Stimulated activated CD4-positive, alpha-beta T cell treated with anti-CD3 and anti-CD28 coated beads, Interleukin-15, amount 100 ng/mL, for 48 hours (primary cell): ENCODE data around the gene GPSM3.
"Not testable (repeated sequence)": the region's sequence is repeated elsewhere in the genome, so short reads cannot be mapped to it uniquely, and the experiment has no call there.

Experiments
- DNase-seq, 2 donors: peaks; one replicate each; pipeline ENCODE4 v3.0.0-alpha.2; 2020; ENCODE audit warnings: low read depth in 2 of 2

The GPSM3 gene

DNA sequence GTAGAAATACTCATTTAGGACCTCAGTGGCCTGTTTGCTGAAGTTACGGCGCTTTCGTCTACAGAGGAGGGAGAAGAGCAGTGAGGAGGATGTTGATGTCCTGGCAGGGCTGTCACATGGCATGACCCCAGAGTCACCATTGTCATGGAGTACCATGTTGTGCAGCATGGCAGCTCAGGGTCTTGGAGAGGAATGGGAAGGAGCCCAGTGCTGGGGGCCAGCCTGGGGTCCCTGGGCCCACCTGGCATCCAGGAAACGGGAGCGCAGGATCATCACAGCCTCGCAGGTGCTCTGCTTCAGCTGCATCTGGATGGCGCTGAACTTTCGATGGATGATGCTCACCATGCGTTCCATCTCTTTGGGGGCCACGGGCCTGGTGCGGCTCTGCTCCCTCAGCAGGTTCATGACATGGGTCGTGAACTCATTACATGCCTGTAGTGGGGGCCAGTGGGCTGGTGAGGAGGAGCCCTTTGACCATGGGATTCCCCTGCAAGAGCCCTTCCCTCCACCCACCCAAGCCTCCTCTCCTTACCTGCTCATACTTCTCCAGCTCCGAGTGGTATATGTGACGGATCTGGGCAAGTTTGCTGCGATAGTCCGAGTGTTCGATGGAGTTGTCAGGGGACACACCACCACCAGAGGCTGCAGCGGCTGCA, 4.6 kb downstream of the GPSM3 start:
- DNase-seq: not testable (repeated sequence)

DNA sequence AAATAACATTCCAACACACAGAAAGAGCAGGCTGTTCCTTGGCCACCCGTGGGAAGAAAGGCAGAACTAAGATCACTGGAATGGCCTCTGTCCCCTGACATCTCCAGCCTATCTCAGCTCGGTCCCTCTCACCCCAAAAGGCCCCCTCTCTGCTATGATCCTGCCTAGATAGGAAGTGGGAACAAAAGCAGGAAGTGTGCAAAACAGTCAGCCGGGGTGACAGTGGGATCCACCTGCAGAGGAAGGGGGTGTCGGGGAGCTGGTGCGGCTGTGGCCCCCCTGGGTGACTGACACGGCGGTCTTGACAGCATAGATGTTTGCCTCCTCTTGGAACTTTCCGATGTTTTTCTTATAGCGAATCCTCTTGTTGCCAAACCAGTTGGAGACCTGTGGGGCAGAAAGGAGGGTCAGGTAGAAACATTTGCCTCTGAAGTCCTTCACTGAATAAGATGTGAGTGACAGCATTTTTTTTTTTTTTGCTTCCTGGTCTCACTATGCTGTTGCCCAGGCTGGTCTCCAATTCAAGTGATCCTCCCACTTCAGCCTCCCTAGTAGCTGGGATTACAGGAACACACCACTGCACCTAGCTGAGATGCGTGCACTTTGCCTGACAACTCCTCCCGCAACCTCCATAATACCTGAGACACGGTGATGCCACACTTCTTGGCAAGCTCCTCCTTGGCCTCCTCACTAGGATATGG, 5.3 kb downstream of the GPSM3 start:
- no peak for DNase-seq

DNA sequence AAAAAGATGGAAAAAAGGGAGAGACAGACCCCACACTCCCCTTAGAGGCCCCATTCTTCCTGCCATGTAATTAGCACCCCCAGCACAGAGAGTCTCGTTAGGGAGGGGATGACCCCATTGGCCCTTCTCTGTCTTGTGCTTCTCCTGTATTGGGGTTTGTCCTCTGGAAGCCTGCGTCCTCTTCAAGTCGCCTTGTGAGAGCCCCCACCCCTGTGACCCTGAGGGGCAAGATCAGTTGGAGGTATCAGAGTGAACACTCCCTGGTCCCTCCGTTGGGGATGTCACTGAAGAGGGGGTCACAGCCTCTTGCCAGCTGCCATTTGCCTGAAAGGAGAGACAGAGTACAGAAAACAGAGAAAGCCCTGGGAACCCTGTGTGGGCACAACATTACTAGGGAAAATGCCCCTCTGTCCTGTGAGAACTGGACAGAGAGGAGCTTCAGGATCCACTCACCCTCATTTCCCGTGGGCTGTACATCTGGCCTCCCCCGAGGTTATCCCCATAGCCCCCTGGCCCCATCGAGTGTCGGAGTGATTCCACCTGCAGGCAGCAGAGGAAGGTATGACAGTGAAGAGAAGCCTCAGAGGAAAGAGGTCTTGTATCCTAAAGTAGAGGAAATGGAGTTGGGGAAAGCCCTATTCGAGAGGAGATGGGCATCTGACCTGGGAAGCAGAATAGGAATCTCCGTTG, 6.1 kb downstream of the GPSM3 start:
- DNase-seq: not testable (repeated sequence)

DNA sequence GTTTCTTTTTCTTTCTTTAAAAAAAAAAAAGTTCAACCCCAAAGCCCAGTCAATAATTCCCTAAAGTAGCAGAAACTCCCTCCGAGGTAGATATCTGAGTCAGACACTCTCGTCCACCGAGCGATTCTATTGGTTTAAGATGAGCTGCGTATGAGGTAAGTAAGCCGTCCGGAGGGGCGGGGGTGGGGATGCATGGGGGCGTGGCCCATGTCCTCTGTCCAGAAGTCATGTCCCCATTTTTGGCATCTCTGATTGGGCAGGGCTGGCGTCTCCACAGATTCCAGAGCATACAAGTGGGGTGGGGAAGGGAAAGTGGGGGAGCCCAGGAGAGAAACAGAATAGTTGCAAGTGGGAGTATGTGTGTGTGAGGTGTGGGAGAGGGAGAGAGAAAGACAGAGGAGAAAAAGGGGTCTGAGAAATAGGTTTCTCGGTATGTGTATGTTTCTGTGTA, 6.7 kb downstream of the GPSM3 start:
- peak; percentile 44 for DNase-seq

DNA sequence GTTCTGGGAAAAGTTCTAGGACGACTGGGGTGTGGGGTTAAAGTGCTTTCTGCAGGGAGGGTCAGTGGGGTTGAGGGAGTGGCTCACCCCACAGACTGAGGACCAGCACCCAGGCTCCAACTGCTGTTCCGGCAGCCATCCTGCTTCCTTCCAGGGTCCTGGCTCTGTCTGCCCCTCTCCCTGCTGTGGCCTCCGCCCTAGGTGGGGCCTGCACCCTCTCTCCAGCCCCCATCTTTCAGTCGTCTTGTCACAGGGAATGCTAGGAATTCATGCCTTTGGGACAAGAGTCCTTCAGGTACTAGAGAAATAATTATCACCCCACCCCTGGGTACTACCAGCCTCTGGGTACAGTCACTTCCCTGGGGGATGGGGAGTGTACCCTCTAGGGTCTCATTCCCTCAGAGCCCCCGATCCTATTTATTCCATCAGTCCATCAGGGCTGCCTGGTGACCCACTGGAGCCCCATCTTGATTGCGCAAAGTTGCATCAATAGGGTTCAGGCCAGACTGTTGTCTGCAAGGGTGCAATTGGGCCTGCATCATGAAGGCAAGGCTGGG, 8.3 kb downstream of the GPSM3 start, which contains the start of gene AGER:
Gene AGER (minus strand): TSS at position 170 of the 557 bp plus-strand sequence. CDS start 31 bp downstream, at position 139.
- no peak for DNase-seq

DNA sequence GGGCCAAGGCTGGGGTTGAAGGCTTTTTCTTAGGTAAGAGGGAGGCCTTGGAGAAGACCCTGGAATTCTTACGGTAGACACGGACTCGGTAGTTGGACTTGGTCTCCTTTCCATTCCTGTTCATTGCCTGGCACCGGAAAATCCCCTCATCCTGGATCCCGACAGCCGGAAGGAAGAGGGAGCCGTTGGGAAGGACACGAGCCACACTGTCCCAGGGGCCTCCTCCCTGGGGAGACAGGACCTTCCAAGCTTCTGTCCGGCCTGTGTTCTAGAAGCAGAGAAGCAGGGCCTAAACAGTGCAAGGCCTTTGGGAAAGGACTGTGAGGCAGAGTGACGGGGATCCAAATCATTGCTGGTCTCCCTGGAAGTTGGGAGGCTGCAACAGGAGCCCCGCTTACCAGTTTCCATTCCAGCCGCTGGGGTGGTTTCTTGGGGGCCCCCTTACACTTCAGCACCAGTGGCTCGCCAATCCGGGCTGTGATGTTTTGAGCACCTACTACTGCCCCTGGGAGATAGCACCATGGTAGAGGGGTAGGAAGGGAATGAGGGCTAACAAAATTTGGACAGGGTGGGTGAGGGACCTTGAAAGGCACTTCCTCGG, 8.9 kb downstream of the GPSM3 start:
- DNase-seq: no peak

DNA sequence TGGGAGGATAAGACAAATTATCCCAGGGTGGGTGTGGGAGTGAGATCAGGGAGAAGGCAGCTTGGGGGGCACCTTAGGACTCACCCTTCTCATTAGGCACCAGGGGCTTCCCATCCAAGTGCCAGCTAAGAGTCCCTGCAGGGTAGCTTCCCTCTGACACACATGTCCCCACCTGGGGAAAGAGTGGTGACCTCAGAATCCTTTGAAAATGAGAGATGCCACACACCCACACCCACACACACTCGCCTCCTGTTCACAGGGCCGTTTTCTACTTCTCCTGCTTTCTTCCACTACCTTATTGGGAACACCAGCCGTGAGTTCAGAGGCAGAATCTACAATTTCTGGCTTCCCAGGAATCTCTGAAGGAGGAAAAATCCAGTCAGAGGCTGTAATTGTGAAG, 9.4 kb downstream of the GPSM3 start:
- no peak for DNase-seq

DNA sequence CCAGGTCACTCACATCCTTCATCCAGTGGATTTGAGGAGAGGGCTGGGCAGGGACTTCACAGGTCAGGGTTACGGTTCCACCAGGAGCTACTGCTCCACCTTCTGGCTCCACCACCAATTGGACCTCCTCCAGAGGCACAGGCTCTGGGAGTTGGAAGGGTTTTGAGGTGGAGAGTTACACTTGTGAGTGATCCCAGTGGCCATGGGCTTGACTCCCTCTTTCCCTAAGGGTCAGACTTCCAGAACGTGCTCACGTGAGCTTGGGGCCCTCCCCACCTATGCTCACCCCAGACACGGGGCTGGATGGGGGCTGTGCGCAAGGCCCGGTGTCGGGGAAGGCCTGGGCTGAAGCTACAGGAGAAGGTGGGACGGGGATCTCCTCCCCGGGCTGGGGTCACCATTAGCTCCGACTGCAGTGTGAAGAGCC, 9.9 kb downstream of the GPSM3 start:
- DNase-seq: no peak

DNA sequence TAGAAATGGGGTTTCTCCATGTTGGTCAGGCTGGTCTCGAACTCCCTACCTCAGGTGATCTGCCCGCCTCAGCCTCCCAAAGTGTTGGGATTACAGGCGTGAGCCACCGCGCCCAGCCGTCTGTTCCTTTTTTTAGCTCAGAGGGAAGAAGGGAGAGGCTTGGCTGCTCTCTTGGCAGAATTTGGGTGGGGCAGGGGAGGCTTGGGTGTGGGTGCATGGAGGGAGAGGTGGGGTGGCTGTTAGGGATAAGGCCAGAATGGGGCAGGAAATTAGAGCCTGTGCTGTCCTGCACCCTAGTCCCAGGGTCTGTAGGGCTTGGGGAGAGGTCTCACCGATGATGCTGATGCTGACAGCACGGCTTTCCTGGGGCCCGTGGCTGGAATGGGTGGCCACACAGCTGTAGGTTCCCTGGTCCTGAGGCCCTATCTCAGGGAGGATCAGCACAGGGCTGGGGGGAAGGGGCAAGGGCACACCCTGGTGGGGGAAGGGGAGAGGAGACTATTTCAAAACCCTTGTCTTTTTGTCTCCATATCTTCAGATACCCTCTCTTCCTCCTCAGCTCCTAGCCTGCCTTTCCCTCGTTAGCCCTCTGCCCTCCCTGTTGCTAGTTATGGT, 10.4 kb downstream of the GPSM3 start:
- no peak for DNase-seq

DNA sequence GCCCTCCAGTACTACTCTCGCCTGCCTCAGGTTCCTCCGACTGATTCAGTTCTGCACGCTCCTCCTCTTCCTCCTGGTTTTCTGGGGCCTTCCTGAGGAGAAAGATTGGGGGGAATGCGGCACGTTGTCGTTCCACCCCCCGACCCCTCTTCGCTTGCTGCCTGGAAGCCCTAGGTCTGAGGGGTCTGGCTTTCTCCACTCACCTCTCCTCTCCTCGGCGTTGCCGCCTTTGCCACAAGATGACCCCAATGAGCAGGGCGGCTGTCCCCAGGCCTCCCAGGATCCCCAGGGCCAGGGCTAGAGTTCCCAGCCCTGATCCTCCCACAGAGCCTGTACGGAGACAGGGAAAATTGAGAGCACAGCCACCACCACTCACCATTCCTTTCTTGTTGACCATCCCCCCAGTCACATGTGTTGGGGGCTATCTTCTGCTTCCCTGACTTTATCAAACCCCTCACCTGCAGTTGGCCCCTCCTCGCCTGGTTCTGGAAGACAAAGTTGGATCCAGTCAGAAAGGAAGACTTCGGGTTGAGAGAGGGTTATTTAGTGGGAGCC, 11.2 kb downstream of the GPSM3 start:
- DNase-seq: no peak

DNA sequence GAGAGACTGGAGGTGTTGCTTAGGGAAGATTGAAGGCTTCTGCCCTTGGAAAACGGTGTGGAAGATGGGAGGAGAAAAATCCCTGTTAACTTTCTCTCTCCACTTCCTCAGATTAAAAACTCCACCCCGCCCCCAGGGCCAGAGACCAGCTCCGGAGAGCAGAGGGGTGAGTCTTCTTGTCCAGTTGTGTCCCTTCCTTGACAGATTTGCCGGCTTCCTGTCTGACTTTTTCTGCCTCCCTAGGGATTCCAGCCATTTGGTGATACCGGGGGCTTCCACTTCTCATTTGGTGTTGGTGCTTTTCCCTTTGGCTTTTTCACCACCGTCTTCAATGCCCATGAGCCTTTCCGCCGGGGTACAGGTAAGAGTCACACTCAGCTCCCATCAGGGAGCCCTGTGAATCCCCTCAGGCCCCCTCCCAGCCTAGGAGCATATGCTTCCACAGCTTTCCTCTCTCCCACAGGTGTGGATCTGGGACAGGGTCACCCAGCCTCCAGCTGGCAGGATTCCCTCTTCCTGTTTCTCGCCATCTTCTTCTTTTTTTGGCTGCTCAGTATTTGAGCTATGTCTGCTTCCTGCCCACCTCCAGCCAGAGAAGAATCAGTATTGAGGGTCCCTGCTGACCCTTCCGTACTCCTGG, 12.6 kb downstream of the GPSM3 start:
- no peak for DNase-seq

DNA sequence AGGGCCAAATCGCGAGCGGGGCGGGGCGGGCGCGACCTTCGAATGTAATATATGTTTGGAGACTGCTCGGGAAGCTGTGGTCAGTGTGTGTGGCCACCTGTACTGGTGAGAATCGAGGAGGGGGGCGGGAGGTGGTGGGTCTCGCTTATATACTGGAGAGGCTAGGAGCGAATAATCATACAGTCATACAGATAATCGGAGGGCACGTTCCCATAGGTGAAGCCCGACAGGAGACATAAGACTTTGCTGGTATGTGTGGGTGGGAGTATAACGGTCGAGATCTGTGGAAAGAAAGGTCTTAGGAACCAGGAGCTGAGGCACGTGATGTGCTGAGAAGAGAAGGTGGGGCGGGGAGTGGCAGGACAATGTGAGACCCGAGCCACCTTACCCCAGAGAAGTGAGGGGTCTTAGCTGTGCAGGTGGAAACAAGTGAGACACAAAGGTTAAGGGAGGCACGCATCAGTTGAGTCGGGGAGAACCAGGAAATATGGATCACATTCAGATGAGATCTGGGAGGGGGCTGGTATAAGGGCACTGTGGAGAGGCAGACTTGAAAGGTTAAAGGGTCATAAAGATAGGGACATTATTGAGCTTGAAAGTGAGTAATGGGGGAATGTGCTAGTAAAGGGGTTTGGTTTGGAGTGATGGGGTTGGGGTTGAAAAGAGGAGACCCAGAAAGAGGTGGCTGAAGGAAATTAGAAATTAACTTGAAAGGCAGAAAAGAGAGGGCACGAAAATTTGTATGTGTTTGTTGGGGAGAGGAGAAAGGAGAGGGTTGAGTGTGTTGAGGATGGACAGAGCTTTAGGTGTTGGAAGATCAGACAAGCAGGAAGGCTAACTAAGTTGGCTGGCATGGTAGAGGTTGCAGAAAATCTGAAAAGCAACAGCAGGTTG, 13.6 kb downstream of the GPSM3 start:
- no peak for DNase-seq

DNA sequence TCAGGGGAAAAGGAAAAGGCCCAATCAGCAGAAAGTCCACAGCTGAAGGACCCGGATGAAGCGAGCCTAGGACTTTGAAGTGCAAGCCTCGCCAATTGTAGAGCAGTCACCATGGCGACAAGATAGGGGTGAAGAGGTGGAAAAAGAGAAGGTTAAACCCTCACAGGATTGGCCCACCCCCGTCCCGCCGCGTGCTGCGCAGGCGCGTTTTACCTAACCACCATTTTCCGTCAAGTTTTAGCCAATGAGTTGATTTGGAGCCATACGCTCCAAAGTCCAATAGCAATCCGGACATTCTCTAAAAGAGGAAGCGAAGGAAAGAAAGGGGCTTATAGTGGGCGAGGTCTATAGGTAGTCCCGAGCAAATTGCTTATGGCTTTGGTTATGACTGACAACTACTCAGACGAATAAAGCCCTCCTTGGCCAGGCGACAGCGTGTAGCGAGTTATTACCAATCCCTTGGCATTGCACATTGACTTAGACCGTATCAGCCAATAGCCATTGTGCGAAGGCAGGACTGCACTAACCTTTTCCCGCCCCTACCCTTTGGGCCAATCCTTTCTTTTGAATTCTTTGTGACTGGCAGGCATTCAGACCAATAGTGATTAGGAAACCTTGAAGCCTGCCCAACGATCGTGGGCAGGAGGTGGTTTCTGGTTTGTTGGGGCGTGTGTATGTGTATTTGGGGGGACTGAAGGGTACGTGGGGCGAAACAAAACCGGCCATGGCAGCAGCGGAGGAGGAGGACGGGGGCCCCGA, 14.5 kb downstream of the GPSM3 start, which contains the start of gene RNF5:
Gene RNF5 (plus strand): TSS at position 618 of the 759 bp plus-strand sequence. CDS start 107 bp downstream, at position 725.
- DNase-seq: peak; percentile 89 to 91

DNA sequence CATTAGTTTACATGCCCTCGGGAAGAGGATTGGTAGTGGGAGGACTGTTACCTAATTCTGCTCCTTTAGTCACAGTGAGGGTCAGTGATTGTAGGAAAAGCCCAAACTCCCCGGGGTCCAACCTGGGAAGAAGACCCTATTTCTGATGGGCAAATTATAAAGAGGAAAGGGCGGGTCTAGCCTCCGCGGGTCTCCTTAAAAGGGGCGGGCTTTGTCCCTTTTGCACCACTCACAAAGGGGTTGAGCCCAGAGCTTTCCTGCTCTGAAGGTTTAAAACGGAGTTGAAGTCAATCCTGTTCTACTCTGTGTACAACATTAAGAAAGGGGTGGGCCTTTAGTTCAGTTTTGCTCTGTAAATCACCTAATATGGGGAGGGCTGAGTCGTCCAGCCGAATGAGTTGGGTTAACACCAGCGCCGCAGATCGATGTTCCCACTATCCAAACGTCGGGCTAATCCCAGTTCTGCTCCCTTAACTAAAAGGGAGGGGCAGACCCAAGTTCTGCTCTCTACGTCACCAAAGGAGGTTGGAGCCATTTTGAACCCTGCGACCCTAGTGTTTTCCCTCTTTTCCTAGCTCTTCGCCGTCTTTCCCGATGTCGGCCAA, 15.2 kb downstream of the GPSM3 start:
- DNase-seq: no peak

DNA sequence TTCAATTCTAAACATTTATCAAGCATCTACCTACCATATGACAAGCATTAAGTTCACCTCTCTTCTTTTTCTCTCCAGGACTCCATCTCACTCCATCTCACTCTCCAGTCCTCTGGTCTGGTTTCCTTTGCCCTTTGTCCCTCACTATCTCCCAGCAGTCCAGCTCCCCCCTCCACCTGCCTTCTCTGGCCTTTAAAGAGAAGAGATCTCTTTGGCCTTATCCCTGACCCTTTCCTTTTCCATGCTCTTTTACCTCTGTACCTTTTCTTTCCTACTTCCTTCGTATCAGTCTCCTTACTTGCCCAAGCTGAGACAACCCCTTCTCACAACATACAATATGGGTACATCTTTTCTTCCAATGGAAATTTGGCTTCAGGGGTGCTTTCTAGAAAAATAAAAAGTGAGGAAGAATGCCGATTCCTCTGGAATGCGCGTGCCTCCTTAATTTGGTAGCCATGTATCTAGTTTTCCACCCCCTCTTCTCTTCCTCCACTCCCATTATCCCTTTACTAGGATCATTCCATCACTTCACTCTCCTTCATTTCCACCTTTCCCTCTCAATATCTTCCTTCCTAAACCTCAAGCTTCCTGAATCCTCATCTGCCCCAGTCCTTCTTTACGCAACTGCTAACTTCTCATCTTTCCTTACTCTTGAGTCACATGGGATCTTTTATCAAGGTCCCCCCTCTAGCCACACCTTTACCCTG, 15.8 kb downstream of the GPSM3 start:
- no peak for DNase-seq

DNA sequence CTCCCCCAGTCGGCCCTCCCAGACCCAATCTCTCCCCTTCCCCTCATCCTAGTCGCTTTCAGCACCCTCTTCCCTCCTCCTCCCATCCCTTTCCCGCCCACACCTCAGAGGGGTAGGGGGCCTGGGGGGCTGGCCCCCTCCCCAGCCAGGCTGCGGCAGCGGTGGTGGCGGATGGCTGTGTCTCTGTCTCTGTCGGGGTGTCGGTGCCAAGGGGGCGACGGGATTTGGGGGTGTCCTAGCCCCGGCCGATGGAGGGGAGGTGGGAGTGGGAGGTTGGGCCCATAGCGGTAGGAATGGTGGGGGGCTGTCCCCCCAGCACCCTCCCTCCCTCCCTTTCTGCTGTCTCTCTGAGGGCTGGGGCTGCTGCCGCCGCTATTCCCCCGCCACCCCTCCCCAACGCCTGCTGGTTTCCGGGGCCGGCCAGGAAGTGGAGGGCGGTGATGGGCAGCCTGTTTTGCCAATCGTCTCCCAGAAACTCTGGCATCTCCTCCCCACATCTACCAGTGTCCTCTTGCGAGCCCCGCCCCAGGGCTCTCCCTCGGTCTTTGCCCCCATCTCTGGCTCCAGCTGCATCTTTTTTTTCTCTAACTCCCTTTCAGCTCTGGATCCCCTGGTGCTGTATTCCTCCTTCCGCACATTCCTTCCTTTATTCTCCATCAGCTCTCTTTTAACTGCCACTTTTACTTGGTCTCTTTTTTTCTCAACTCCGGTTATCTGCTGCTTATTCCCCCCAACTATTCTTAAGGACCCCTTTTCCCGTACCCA, 16.6 kb downstream of the GPSM3 start, which contains the start of gene AGPAT1:
Gene AGPAT1 (minus strand): TSS at position 374 of the 765 bp plus-strand sequence. CDS start 4,588 bp downstream, outside the sequence.
- DNase-seq: peak; percentile 93 to 97

DNA sequence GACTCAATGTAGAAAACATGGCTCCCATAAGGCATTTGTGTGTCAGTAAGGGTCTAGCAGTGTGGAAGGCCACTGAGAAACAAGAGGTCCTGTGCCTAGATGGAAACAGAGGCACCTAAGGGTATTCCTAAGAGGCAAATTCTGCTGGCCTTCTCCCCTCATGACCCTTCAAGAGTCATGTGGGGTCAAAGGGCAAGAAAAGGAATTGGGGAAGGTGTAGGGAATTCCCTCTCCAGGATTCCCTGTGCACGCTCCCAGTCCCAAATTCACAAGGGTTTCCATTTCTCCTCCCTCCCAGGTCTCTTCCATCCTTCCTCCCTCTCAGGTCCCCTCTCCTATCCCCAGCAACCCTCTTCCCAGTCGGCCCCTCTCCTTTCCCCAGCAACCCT, 17.1 kb downstream of the GPSM3 start:
- DNase-seq: no peak
